GM21786 (cell line): ENCODE measurements around the gene TRPM8.
"Not testable (repeated sequence)": the region's sequence is repeated elsewhere in the genome, so short reads cannot be mapped to it uniquely, and the experiment has no call there.

ENCODE experiments used
- ATAC-seq: cut with Tn5 transposase; IDR thresholded peaks from one replicate; pipeline ENCODE4 v1.9.1; 2021; ENCODE audit not compliant: unreplicated experiment

Gene TRPM8

GRCh38 chr2:233935426-233935825, 18.3 kb downstream of the TRPM8 start:
- no peak for ATAC-seq

GRCh38 chr2:233936089-233936488, 18.9 kb downstream of the TRPM8 start:
- ATAC-seq, result no peak

- ATAC-seq, result no peak
These were observed 21.6 kb downstream of the TRPM8 start for GRCh38 chr2:233938676-233939370.

- ATAC-seq, result no peak
These were observed 23.5 kb downstream of the TRPM8 start for GRCh38 chr2:233940376-233941276.

- ATAC-seq, result no peak
These were observed 25.6 kb downstream of the TRPM8 start for GRCh38 chr2:233942731-233943130.

- ATAC-seq, result no peak
These were observed 27.1 kb downstream of the TRPM8 start for GRCh38 chr2:233944269-233944668.

GRCh38 chr2:233944722-233945121, 27.5 kb downstream of the TRPM8 start:
- no peak for ATAC-seq

GRCh38 chr2:233945146-233945545, 28.0 kb downstream of the TRPM8 start:
- no peak for ATAC-seq

GRCh38 chr2:233950078-233950825, 33.1 kb downstream of the TRPM8 start:
- no peak for ATAC-seq

GRCh38 chr2:233952335-233952734, 35.2 kb downstream of the TRPM8 start:
- no peak for ATAC-seq

- ATAC-seq, result no peak
These were observed 36.1 kb downstream of the TRPM8 start for GRCh38 chr2:233953087-233953801.

GRCh38 chr2:233960203-233960602, 43.0 kb downstream of the TRPM8 start:
- ATAC-seq, result no peak

GRCh38 chr2:233961905-233962304, 44.7 kb downstream of the TRPM8 start:
- ATAC-seq, result no peak

GRCh38 chr2:233964581-233964980, 47.4 kb downstream of the TRPM8 start:
- no peak for ATAC-seq

GRCh38 chr2:233965032-233965603, 47.9 kb downstream of the TRPM8 start:
- ATAC-seq, result no peak

- ATAC-seq, result not testable (repeated sequence)
These were observed 48.5 kb downstream of the TRPM8 start for GRCh38 chr2:233965646-233966045.

- no peak for ATAC-seq
These were observed 49.2 kb downstream of the TRPM8 start for GRCh38 chr2:233966388-233966787.

GRCh38 chr2:233967164-233967563, 50.0 kb downstream of the TRPM8 start:
- ATAC-seq, result no peak

GRCh38 chr2:233968556-233968955, 51.4 kb downstream of the TRPM8 start:
- ATAC-seq, result no peak

- ATAC-seq, result not testable (repeated sequence)
These were observed 55.3 kb downstream of the TRPM8 start for GRCh38 chr2:233972460-233972859.
